Testis (tissue), 3 donors: ENCODE measurements around the gene MRPL42. TPM values are rescaled to one million over a fixed set of nuclear protein-coding genes. Genes with fewer than 3 reads are reported as not detected.

Source experiments
- DNase-seq: peaks from one replicate; pipeline ENCODE4 v3.0.0-alpha.2; 2019
- H3K27ac ChIP-seq, 2 donors: fragments of 200-600 bp; sonication (generic); one replicate each; pipeline ENCODE4 v1.5.1; 2019
- H3K27me3 ChIP-seq: fragments of 200-600 bp; sonication (generic); one replicate; pipeline ENCODE4 v1.5.1; 2019
- H3K36me3 ChIP-seq: fragments of 200-600 bp; sonication (generic); one replicate; pipeline ENCODE4 v1.5.1; 2017; ENCODE audit warnings: low read depth; ENCODE audit errors: missing control alignments
- H3K4me1 ChIP-seq: fragments of 200-600 bp; sonication (generic); one replicate; pipeline ENCODE4 v1.5.1; 2019
- H3K4me3 ChIP-seq, 2 donors: fragments of 200-600 bp; sonication (generic); one replicate each; pipeline ENCODE4 v1.5.1; 2017 to 2019
- H3K9me3 ChIP-seq: fragments of 200-600 bp; sonication (generic); one replicate; pipeline ENCODE4 v1.5.1; 2017
- CTCF ChIP-seq, 3 experiments: fragments of 450-650 bp in 2 of 3; fragments of 200-600 bp in 1 of 3; sonication (generic) in 1 of 3; IDR thresholded peaks; one replicate each; pipeline ENCODE4 v1.5.1; 2016 to 2019; ENCODE audit warnings: antibody characterized with exemption in 3 of 3, mild to moderate bottlenecking in 2 of 3, moderate library complexity in 1 of 3
- POLR2A ChIP-seq: fragments of 450-650 bp; IDR thresholded peaks from one replicate; pipeline ENCODE4 v1.6.1; 2017; ENCODE audit warnings: antibody characterized with exemption, mild to moderate bottlenecking, moderate library complexity
- WGBS, 2 donors: methylation state at CpG; one replicate each; pipeline ENCODE4 v1.1.5; 2018; 5-methylcytosine and 5-hydroxymethylcytosine counted together
- intact Hi-C: fragments of 100-400 bp; cut with DNase I; formaldehyde crosslinking; loops from one replicate; pipeline ENCODE4 v1.15.1; 2023; ENCODE audit warnings: low total_unique reads
- polyA plus RNA-seq: library from polyadenylated mRNA; stranded (reverse); fragments of 350-450 nt; fragmentation: Illumina TruSeq; extraction: RNeasy Lipid Tissue Mini Kit (QIAGEN cat#74804); gene quantifications from one replicate; pipeline ENCODE4 v1.2.3, GENCODE V29; 2014; ENCODE audit warnings: low read depth, low replicate concordance; ENCODE audit not compliant: insufficient read depth
- total RNA-seq, 2 donors: library from RNA; depleted of rRNA; stranded (reverse); fragments of >200 nt; gene quantifications; one replicate each; pipeline ENCODE4 v1.2.3, GENCODE V29; 2016

MRPL42 gene
- total and polyA plus RNA-seq, 3 donors from 2014 or later = 38.8 to 93.5 (median 39.6) TPM

GRCh38 chr12:93502802-93503623, 35.7 kb downstream of the MRPL42 start:
- intact Hi-C loops = no loop called here
- 73 to 74% methylated on average over 11 of the region's 11 CpGs for WGBS, 2 donors
- peak; percentile 57 for DNase-seq
- Histone ChIP-seq H3K36me3 (no peaks in the 10 kb centered on the region), H3K9me3 (no peaks in the 10 kb centered on the region), H3K27ac (no peak overlapping the region), H3K27me3 (no peaks in the 10 kb centered on the region), H3K4me1 (no peaks in the 10 kb centered on the region), H3K4me3 (no peak overlapping the region)
- TF ChIP-seq CTCF (IDR thresholded peaks at IDR 0.05) (peak; percentile 69 to 82 (median 70)), POLR2A (no peak)

DNA sequence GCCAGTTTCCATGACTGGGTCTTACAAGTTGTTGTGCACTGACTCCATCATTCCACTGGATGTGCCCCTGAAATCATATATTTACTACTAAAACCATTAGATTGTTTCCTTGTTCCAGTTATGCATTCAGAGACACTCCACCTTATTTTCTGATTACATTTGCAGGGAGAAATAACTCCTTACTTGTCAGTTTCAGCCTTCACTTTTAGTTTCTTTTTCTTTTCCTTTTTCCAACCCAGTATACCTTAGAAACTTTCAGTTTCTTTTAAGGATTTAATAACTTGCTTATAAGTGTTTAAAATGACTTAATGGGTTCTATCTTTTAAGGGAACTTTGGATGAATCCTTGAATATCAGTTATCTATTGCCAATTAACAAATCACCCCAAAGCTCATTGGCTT, 39.9 kb downstream of the MRPL42 start:
- Histone ChIP-seq H3K4me3 (no peak overlapping the region), H3K9me3 (no peaks in the 10 kb centered on the region)

GRCh38 chr12:93509506-93509905, 42.2 kb downstream of the MRPL42 start:
- DNase-seq = no peak
- intact Hi-C loops = loop anchor here (5.0 kb wide), 1 partner anchor 593 kb away; no protein-coding TSS in a partner anchor
- 95 to 100% methylated on average over 1 of the region's 1 CpG for WGBS, 2 donors
- no peaks in the 10 kb centered on the region for H3K36me3 ChIP-seq
- TF ChIP-seq POLR2A = no peak
- no peak for TF ChIP-seq CTCF (IDR thresholded peaks at IDR 0.05)
- H3K27ac ChIP-seq = no peak overlapping the region
- no peaks in the 10 kb centered on the region for H3K9me3 ChIP-seq
- no peak overlapping the region for H3K4me3 ChIP-seq
- no peaks in the 10 kb centered on the region for H3K4me1 ChIP-seq
- H3K27me3 ChIP-seq = no peaks in the 10 kb centered on the region

More for the DNA sequence above, 39.9 kb downstream of the MRPL42 start:
- H3K27me3 ChIP-seq = no peaks in the 10 kb centered on the region
- H3K36me3 ChIP-seq = no peaks in the 10 kb centered on the region
- DNase-seq = no peak
- intact Hi-C loops = loop anchor here (5.0 kb wide), 1 partner anchor 595 kb away; no protein-coding TSS in a partner anchor
- TF ChIP-seq POLR2A (no peak), CTCF (IDR thresholded peaks at IDR 0.05) (no peak)
- H3K4me1 ChIP-seq = no peaks in the 10 kb centered on the region
- no peak overlapping the region for H3K27ac ChIP-seq

DNA sequence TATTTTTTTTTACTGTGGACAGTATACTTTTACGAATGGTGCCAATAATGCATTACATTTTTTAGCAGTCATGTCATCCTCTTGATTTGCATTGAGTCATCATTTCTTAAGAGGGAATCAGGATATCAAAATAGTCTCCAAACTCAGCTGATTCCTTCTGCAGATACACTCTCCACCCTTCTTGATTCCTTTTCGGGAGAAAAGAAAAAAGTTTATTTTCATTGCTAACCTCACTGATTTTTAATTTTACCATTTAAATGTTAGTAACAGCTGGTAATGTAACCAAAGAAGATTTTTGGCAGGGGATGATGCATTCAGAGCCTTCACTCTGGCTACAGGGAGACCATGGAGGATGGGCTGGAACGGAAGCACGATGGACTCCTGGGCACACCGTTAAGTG, 47.5 kb downstream of the MRPL42 start:
- Histone ChIP-seq H3K27me3 (no peaks in the 10 kb centered on the region), H3K4me3 (no peak overlapping the region), H3K36me3 (no peaks in the 10 kb centered on the region), H3K4me1 (no peaks in the 10 kb centered on the region), H3K27ac (no peak overlapping the region), H3K9me3 (no peaks in the 10 kb centered on the region)
- intact Hi-C loops = no loop called here
- TF ChIP-seq CTCF (IDR thresholded peaks at IDR 0.05) (no peak), POLR2A (no peak)
- DNase-seq = no peak
- WGBS, 2 donors = 63 to 87% methylated on average over 5 of the region's 5 CpGs

DNA sequence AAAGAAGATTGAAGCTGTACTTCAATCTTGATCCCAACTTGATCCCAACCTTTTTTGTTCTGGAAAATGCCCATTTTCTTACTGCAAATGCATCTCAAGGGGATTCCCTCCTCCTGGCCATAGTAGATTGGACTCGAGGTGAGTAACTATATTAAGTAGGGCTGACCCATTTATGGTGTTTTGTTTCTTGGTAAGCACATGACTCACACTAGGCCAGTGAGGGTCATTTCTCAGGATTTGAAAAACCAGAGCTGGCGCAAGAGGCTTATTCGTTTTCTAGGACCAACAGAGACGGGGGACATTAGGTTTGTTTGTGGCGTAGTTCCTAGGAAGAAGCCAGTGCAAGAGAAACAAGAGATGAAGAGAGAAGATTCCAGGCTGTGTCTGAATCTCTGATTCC, 51.4 kb downstream of the MRPL42 start:
- DNase-seq = no peak
- peaks cover 7% of the 10 kb centered on the region for H3K4me1 ChIP-seq
- H3K4me3 ChIP-seq = no peak overlapping the region
- intact Hi-C loops = no loop called here
- 83 to 90% methylated on average over 5 of the region's 5 CpGs for WGBS, 2 donors
- H3K27ac ChIP-seq = no peak overlapping the region
- no peaks in the 10 kb centered on the region for H3K27me3 ChIP-seq
- no peaks in the 10 kb centered on the region for H3K9me3 ChIP-seq
- no peaks in the 10 kb centered on the region for H3K36me3 ChIP-seq
- TF ChIP-seq POLR2A (no peak), CTCF (IDR thresholded peaks at IDR 0.05) (no peak)
